Measurements from ENCODE around the gene TNN. TPM values are rescaled to one million over a fixed set of nuclear protein-coding genes. Genes with fewer than 3 reads are reported as not detected.

Gene TNN
- total and polyA plus RNA-seq, 10 of the 15 experiments (the other 5 are each of a cell fraction or from before 2014, with no cell fraction given) = 0.05 to 0.17 (median 0.11) TPM

DNA sequence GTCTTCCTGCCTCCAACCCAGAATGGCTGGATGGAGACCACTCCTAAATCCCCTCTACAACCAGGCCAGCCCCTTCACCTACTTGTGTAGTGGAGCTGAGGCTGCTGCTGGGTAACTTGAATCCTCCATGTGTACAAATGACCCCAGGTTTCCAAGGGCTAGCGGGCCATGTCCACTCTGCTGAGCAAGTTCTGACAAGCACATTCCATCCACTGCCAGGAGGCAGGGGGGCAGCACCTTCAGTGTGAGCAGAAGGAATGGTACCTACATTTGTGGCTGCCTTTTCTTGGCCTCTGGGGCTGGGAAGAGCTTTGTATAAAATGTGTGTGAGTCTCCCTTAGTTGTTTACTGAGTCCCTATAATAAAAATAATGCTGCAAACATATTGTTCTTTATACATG lies 110.4 kb downstream of the TNN start:
- no peak for ATAC-seq
- Histone ChIP-seq H3K79me2 (ENCODE audit: control insufficient read depth, insufficient read depth, low read length) (no peaks in the 10 kb centered on the region; the same call in 1 of the 2 replicates), H3K36me3 (ENCODE audit: control insufficient read depth in 2 of 2, insufficient read depth in 2 of 2, low read length in 1 of 2) (peaks cover 3 to 13% of the 10 kb centered on the region in 2 experiments), H2AFZ (ENCODE audit: control insufficient read depth, low read depth, low read length) (no peak overlapping the region), H3K4me2 (ENCODE audit: control insufficient read depth, insufficient read depth) (no peak overlapping the region), H3K4me1 (ENCODE audit: control insufficient read depth, insufficient read depth, low read length) (peaks cover 19% of the 10 kb centered on the region), H3K27me3 (replicated peaks in 1 of 2; ENCODE audit: control insufficient read depth in 2 of 2, insufficient read depth in 2 of 2, low read length in 1 of 2) (no peaks in the 10 kb centered on the region), H3K27ac (ENCODE audit: control insufficient read depth, insufficient read depth) (no peak overlapping the region), H3K9ac (ENCODE audit: control insufficient read depth, insufficient read depth, low read length) (no peak overlapping the region), H4K20me1 (ENCODE audit: control insufficient read depth, insufficient read depth) (no peaks in the 10 kb centered on the region), H3K9me3 (replicated peaks; ENCODE audit: control insufficient read depth, insufficient read depth, low read length) (no peaks in the 10 kb centered on the region; the same call in 2 of the 3 replicates), H3K4me3 (no peak overlapping the region)
- CTCF ChIA-PET = no interaction called here
- RAD21 ChIA-PET (ENCODE audit: unreplicated experiment) = interaction anchor here (0.9 to 3.0 kb wide), 2 partner anchors 23 to 140 kb away, joined by 4 to 7 read pairs; no protein-coding TSS in a partner anchor
- POLR2A ChIA-PET = no interaction called here
- DNase-seq (ENCODE audit: low read depth, low spot score) = no peak
- in situ Hi-C loops (cut with MboI) = no loop called here
- SMC1A ChIA-PET (ENCODE audit: uncharacterized antibody, unreplicated experiment) = interaction anchor here (0.8 kb wide), 1 partner anchor 23 kb away, joined by 3 read pairs; no protein-coding TSS in a partner anchor
- 100% methylated on average over 1 of the region's 1 CpG for WGBS (ENCODE audit: insufficient coverage, insufficient replicate concordance, low lambda C conversion rate, missing lambda C conversion rate)
- no TSS peak for BruUV-seq (replicated peaks)
- intact Hi-C loops (cut with micrococcal nuclease; ENCODE audit: unreplicated experiment) = no loop called here
- FAIRE-seq = no peak
- TF ChIP-seq LARP7 (IDR thresholded peaks at IDR 0.05) (no peak), CBX3 (IDR thresholded peaks at IDR 0.05; ENCODE audit: borderline replicate concordance, low read depth) (no peak), MEF2A (IDR thresholded peaks at IDR 0.05; ENCODE audit: insufficient read depth, low read depth, low read length) (no peak), POLR2AphosphoS5 (IDR thresholded peaks at IDR 0.05; ENCODE audit: low read length) (no peak), ATF3 (IDR thresholded peaks at IDR 0.05; ENCODE audit: borderline replicate concordance, extremely low read depth, low read depth, low read length) (no peak), RBBP5 (conservative IDR thresholded peaks at IDR 0.05) (no peak), SIN3A (IDR thresholded peaks at IDR 0.05; ENCODE audit: low read depth, low read length) (no peak), TBL1XR1 (IDR thresholded peaks at IDR 0.05; ENCODE audit: low read depth, low read length) (no peak), RUNX3 (IDR thresholded peaks at IDR 0.05; ENCODE audit: low read length) (no peak), IKZF1 (conservative IDR thresholded peaks at IDR 0.05) (no peak), NFYB (IDR thresholded peaks at IDR 0.05; ENCODE audit: insufficient read depth, low read depth, low read length) (no peak), SKIL (IDR thresholded peaks at IDR 0.05; ENCODE audit: low read depth, poor library complexity, severe bottlenecking) (no peak), ZNF274 (IDR thresholded peaks at IDR 0.05; ENCODE audit: insufficient read depth, insufficient read length) (no peak), ZNF207 (IDR thresholded peaks at IDR 0.05; ENCODE audit: borderline replicate concordance) (no peak), MAX (IDR thresholded peaks at IDR 0.05; ENCODE audit: low read depth, low read length) (no peak)
- TF ChIP-seq, protein P1, sequence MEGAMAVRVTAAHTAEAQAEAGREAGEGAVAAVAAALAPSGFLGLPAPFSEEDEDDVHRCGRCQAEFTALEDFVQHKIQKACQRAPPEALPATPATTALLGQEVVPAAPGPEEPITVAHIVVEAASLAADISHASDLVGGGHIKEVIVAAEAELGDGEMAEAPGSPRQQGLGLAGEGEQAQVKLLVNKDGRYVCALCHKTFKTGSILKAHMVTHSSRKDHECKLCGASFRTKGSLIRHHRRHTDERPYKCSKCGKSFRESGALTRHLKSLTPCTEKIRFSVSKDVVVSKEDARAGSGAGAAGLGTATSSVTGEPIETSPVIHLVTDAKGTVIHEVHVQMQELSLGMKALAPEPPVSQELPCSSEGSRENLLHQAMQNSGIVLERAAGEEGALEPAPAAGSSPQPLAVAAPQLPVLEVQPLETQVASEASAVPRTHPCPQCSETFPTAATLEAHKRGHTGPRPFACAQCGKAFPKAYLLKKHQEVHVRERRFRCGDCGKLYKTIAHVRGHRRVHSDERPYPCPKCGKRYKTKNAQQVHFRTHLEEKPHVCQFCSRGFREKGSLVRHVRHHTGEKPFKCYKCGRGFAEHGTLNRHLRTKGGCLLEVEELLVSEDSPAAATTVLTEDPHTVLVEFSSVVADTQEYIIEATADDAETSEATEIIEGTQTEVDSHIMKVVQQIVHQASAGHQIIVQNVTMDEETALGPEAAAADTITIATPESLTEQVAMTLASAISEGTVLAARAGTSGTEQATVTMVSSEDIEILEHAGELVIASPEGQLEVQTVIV (IDR thresholded peaks at IDR 0.05; ENCODE audit: borderline replicate concordance, partially characterized antibody) = no peak
- TF ChIP-seq, protein P2, sequence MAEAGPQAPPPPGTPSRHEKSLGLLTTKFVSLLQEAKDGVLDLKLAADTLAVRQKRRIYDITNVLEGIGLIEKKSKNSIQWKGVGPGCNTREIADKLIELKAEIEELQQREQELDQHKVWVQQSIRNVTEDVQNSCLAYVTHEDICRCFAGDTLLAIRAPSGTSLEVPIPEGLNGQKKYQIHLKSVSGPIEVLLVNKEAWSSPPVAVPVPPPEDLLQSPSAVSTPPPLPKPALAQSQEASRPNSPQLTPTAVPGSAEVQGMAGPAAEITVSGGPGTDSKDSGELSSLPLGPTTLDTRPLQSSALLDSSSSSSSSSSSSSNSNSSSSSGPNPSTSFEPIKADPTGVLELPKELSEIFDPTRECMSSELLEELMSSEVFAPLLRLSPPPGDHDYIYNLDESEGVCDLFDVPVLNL (IDR thresholded peaks at IDR 0.05; ENCODE audit: low read depth, low read length) = no peak
- TF ChIP-seq, protein P3, sequence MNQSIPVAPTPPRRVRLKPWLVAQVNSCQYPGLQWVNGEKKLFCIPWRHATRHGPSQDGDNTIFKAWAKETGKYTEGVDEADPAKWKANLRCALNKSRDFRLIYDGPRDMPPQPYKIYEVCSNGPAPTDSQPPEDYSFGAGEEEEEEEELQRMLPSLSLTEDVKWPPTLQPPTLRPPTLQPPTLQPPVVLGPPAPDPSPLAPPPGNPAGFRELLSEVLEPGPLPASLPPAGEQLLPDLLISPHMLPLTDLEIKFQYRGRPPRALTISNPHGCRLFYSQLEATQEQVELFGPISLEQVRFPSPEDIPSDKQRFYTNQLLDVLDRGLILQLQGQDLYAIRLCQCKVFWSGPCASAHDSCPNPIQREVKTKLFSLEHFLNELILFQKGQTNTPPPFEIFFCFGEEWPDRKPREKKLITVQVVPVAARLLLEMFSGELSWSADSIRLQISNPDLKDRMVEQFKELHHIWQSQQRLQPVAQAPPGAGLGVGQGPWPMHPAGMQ (IDR thresholded peaks at IDR 0.05; ENCODE audit: borderline replicate concordance) = no peak

Measured in GM12878 (cell line).